ENCODE data around the gene USP49. TPM values are rescaled to one million over a fixed set of nuclear protein-coding genes. Genes with fewer than 3 reads are reported as not detected.

The USP49 gene
- total RNA-seq, 1 donor from 2014 or later: 2.7 TPM

GRCh38 chr6:41922154-41922553 lies 27.0 kb upstream of the USP49 start:
- TF ChIP-seq CTCF (conservative IDR thresholded peaks at IDR 0.05; ENCODE audit: low read depth, low read length): no peak
- peak overlapping the region; percentile 87 for H3K4me3 ChIP-seq (ENCODE audit: low read depth, low read length)
- DNase-seq (ENCODE audit: low read depth): no peak

DNA sequence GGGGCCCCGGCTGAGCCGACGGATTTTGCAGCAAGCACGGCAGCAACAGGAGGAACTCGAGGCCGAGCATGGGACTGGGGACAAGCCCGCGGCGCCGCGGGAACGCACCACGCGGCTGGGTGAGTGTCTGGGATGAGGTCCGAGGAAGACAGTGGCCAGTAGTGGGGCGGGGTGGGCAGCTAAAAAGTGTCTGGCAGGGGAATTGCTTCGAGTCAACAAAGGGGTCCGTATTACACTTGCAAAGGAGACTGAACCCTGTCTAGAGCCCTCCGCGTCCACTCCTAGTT lies 26.5 kb upstream of the USP49 start:
- no peak for TF ChIP-seq CTCF (conservative IDR thresholded peaks at IDR 0.05; ENCODE audit: low read depth, low read length)
- no peak for DNase-seq (ENCODE audit: low read depth)
- H3K4me3 ChIP-seq (ENCODE audit: low read depth, low read length): peak overlapping the region; percentile 87

DNA sequence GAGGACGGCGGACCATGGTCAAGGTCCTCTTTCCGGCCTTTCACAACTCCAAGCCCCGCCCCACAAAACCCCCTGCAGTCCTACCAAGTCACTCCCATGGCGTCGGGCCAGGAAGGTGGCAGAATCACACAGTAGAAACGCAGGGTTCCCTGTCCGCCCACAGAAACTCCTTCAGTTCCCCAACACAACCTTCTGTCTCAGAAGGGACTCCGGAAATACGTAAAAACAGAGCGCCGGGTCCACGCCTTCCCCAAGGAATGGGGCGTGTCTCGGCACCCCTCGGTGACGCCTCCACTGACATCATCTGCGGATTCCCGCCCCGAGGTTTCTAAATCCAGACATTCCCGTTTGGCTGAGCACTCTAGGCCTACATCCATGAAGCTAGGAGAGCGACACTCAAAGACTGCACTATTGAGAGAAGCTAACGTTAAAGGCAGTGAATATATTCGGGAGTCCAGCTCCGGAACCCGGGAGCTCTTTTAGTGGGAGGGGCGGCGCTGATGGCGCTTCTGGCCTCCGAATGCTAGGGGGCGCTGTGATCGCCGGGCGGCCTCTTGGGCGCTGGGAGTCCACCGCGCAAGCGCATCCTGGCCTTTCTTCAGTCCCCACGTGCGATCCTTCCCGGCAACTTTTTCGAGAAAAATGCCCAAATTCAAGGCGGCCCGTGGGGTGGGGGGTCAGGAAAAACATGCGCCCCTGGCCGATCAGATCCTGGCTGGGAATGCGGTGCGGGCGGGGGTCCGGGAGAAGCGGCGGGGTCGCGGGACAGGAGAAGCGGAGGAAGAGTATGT lies 25.9 kb upstream of the USP49 start, which contains the start of the genes BYSL and MED20:
Gene BYSL, plus strand, starts transcription at position 579 of the 791 bp plus-strand sequence. Its CDS starts 64 bp downstream, at position 643.
Gene MED20, minus strand, starts transcription at position 219 of the 791 bp plus-strand sequence. Its CDS starts 121 bp downstream, at position 98.
- H3K4me3 ChIP-seq (ENCODE audit: low read depth, low read length): peak within 1 kb of the TSS; percentile 87
- peak; percentile 88 for TF ChIP-seq CTCF (conservative IDR thresholded peaks at IDR 0.05; ENCODE audit: low read depth, low read length)

GRCh38 chr6:41917528-41917927 lies 22.4 kb upstream of the USP49 start:
- peak; percentile 93 for DNase-seq (ENCODE audit: low read depth)
- no peak for TF ChIP-seq CTCF (conservative IDR thresholded peaks at IDR 0.05; ENCODE audit: low read depth, low read length)
- H3K4me3 ChIP-seq (ENCODE audit: low read depth, low read length): no peak overlapping the region

More for the DNA sequence above, 25.9 kb upstream of the USP49 start, which contains the start of the genes BYSL and MED20:
- DNase-seq (ENCODE audit: low read depth): peak; percentile 79

GRCh38 chr6:41914869-41915530 lies 19.8 kb upstream of the USP49 start:
- DNase-seq (ENCODE audit: low read depth): peak; percentile 85
- H3K4me3 ChIP-seq (ENCODE audit: low read depth, low read length): no peak overlapping the region
- TF ChIP-seq CTCF (conservative IDR thresholded peaks at IDR 0.05; ENCODE audit: low read depth, low read length): no peak

- no peak for TF ChIP-seq CTCF (conservative IDR thresholded peaks at IDR 0.05; ENCODE audit: low read depth, low read length)
- DNase-seq (ENCODE audit: low read depth): no peak
- H3K4me3 ChIP-seq (ENCODE audit: low read depth, low read length): no peak overlapping the region
Measured at GRCh38 chr6:41914343-41914742, 19.2 kb upstream of the USP49 start.

Data from epithelial cell of proximal tubule (primary cell).